Glomerular endothelial cell (primary cell): Measurements from ENCODE around the gene FEM1C. TPM values are rescaled to one million over a fixed set of nuclear protein-coding genes. Genes with fewer than 3 reads are reported as not detected.
A peak's percentile ranks its signal among the peaks of the same experiment; 100 is the strongest.

Experiments
- DNase-seq: peaks from one replicate; pipeline ENCODE4 v3.0.0-alpha.2; 2011; ENCODE audit warnings: low read depth, low spot score; ENCODE audit errors: extremely low read depth
- total RNA-seq: library from RNA; depleted of rRNA; stranded (reverse); fragments of >200 nt; gene quantifications from 2 replicates; pipeline ENCODE4 v1.2.3, GENCODE V29; 2015

Gene FEM1C, protein sequence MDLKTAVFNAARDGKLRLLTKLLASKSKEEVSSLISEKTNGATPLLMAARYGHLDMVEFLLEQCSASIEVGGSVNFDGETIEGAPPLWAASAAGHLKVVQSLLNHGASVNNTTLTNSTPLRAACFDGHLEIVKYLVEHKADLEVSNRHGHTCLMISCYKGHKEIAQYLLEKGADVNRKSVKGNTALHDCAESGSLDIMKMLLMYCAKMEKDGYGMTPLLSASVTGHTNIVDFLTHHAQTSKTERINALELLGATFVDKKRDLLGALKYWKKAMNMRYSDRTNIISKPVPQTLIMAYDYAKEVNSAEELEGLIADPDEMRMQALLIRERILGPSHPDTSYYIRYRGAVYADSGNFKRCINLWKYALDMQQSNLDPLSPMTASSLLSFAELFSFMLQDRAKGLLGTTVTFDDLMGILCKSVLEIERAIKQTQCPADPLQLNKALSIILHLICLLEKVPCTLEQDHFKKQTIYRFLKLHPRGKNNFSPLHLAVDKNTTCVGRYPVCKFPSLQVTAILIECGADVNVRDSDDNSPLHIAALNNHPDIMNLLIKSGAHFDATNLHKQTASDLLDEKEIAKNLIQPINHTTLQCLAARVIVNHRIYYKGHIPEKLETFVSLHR
- 13.9 and 16.1 TPM in 2 replicates for total RNA-seq

- no peak for DNase-seq
Measured at GRCh38 chr5:115544436-115545350, at the start of gene FEM1C. Gene FEM1C (minus strand): TSS chr5:115544775. CDS start chr5:115543493, 1,282 bp downstream.

DNA sequence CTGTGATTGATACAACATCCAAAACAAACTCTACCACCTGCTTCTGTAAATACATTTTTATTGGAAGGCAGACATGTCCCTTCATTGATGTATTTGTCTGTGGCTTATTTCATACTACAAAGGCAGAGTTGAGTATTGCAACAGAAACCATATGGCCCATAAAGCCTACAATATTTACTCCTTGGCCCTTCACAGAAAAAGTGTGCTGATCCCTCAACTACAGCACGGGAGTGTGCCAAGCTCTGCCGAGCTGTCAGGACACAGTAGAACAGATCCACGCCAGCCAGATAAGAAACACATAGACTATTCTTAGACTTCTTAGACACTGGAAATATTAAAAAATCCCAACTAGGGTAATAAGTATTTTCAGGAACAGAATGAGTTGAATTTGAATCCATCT, 44.5 kb upstream of the FEM1C start:
- DNase-seq = no peak

DNA sequence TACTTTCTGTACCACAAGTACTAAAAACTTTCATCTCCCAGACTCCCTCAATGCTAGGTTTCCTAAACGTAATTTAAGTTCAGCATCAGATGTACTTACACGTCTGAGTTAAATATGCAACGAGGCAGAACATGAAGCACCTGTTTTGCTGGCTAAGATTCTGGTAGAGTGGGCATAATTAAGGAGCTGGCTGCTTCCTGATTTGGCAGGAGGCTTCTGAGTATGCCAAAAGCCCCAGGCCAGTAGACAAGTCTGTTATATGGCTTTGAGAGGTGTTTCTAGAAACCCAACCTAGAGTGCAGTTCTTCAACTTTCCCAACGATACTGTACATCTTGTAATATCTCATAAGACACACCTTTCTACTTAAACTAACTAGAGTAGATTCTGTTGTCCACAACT, 44.1 kb upstream of the FEM1C start:
- DNase-seq = no peak

- DNase-seq = no peak
Measured at GRCh38 chr5:115586525-115587146, 42.1 kb upstream of the FEM1C start.

DNA sequence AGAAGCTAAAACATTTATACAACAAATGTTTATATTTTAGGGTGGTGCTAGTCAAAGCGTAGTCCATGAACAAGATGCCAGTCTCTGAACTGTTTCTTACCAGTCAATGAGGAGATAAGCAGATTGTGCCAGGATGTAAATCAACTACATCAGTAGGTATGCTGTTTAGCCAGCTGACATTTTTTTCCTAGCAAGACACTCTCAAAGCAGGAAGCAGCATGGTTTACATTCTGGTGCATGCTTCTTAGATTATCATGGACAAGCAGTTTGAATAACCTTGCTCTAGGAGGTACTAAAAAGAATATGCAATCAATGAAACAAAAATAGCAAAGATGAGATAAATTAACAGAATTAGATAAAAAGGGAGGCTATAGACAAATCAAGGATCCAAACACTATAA, 40.7 kb upstream of the FEM1C start:
- DNase-seq = no peak

DNA sequence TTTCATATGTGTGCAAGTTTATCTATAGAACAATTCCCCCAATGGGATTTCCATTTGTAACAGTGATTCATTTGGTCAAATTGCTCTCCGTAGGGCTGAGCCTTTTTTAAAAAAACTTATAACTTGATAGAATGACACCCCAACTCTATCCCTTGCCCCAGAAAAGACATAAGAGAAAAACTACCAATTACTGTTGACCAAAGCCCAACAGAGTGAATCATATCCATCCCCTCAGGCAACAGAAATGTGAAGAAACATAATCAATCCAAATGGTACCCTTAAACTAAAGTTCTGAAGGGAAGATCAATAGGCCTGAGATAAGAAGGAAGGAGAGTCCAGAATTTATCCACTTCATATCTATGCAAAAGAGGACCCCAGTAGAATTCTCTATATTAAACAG, 39.9 kb upstream of the FEM1C start:
- DNase-seq = no peak

DNA sequence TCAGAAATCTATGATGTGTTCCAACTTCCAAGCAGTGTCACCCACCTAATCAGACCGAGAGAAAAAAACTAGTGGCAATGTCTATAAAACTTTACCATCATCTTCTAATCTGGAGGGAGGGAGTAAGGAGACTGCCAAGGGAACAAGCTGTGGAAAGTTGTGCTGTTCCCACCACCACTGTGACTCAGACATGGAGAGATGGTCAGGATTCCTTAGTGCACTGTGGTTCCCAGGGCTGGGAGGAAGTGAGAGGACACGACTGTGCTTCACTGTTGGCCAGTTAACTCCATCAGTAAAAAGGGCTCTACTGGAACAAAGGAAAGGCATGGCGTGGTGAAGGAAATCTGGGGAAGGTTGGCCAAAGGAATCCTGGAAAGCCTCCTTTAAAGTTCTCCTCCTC, 38.9 kb upstream of the FEM1C start:
- DNase-seq = peak; percentile 67

DNA sequence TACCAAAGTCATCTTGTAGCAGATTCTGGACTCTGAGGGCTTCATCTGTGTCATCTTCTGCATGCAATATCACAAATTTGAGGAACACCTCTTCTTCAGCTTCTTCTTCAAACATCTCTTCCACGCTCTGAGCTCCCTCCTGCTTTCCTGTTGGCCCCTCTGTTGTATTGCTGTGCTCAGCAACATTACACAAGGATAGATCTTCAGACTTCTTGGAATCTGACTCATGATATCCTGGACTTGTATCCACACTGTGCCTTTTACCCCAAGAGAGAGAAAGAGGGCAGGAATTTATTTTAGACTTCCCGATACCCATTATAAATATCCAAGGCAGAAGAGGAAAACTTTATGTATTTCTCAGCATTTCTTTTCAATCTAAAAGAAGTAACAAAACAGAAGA, 36.4 kb upstream of the FEM1C start:
- no peak for DNase-seq

DNA sequence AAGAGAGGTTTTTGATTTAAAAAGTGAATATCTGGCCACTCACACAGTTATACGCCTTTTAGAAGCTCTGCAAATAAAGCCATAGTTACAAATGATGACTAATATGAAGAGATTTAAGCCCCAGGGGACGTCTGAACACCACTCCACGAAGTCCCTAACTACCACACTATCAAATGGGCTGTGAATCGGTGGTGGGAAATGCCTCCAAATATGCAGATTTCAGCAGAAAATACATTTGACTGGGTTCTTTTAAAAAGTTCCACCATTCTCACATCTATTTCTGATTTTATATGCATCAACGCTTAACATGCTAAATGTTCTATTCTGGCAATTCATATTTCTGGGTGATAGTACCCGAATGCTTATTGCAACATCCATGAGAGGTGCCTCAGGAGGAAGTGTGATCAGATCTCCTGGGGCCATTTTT, 35.2 kb upstream of the FEM1C start:
- no peak for DNase-seq

DNA sequence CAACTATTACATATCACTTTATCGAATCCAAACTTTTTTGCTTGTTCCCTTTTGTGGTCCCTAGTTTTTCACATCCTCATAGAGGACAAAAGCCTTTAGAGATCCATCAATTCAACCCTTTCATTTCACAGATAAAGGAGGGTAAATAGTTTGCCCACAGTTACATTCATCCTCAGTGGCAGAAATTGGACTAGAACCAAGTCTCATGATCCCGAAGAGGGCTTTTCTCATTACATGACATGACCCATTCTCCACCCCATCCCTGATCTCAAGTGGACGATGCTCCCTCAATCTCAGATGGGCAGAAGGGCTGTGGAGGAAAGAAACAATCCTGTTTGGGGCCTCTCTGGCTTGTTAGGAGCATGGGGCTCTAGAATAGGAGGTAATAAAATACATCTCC, 34.6 kb upstream of the FEM1C start:
- no peak for DNase-seq

DNA sequence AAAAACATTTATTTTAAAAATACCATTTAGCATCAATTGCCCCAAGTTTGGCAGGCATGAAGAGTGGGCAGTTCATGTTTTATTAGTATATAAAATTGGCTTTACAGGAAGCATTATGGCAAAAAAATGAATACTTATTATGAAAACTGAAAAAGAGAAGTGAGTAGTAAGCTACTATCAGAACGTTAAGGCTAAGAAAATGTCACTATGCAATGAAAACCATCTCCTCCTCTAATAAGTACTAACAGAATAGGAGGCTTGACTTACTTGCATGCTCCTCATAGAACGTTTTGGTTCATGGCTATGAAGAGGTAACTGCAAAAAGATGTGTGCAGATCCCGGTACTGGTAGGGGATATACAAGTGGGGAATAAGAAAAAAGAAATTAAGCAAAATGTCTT, 34.1 kb upstream of the FEM1C start:
- no peak for DNase-seq

DNA sequence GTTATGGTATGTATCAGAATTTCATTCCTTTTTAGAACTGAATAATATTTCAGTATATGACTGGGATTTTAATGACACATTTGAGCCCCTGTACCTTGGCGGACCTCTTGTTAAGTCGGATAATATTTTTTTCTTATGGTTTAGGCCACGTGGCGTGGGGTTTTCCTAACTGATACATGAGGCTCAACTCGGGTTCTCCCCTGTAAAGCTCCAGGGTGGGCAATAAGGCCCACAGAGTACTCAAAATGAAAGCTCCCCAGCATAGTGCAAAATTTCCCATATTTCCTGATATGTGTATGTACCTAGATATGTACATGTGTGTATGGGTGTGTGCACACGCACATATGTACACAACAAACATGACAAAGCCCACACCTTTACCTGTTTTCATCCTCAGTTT, 33.2 kb upstream of the FEM1C start:
- DNase-seq = no peak

GRCh38 chr5:115577329-115577728, 32.8 kb upstream of the FEM1C start:
- no peak for DNase-seq

DNA sequence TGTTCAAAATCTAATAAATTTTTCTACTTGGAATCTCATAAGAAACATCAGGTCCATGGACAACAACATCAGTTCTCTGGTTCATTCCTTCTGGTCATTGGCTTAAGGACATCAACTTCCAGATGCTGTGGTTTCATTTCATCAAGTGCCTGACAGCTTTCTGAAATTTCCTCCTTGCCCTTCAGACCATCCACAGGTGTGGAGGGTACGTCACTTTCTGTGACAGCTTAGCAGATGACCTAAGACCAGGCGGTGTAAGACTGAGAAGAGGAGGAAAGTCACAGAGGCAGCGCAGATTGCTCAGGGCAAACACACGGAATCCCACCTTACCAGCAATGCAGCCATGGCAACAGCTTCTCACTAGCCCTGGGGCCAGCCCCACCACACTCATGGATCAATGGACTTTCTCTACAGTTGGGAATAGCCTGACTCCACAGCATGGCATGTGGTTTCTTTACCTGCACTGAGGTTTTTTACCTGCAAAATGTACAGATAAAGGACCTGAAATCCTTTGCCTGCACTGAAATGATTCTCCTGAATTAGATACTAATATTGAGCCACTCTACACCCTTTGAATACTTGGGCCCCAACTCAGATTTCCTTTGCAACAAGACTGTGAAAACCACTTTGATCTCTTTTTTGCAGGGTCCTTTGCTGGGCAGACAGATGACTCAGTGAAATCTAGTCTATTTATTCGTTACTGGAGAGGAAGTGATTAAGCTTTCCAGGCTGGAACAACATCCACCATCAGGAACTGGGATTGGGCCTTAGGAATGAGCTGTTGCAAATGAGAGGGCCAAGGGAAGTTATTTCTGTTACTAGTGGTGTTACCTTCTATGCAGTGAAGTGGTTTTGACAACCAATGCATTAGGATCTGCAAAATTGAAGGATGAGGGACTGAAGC, 30.8 kb upstream of the FEM1C start:
- DNase-seq = peak; percentile 92

- DNase-seq = no peak
Measured at GRCh38 chr5:115573133-115573532, 28.6 kb upstream of the FEM1C start.

DNA sequence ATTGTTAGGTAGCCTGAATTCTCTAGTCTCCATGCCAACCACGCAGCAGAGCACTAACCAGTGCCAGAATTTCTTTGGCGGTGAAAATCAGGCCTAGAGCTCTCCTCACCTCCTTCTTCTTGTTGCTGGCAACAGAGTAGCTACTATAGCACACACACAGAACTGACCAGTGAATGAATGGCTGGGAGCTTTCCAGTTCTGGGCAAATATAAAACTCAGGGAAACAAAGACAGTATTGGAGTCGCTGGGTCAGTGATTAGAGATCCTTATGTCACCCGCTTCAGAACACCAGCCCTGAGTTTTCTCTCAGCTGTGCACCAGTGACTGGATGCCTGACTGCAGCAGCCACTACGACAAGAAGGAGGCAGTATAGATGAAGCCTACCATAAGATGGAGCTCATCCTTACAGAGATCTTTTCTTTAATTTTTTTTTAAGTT, 26.9 kb upstream of the FEM1C start:
- DNase-seq = no peak

DNA sequence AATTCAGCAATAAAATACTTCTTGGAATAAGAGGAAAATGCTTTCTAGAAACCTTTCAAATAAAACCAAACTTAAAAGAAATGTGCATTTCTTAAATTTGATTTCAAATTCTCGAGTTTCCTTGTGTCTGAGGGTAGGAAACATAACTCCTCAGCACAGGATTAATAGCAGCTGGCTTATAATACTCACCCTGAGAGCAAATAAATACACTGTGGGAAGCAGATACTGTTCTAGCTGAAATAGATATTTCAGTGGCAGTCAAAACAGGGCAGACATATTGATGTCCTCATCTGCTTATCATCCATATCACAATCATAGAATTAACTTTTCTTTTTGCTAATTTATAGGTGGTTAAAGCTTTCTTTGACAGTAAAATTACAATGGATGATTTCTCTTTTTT, 24.1 kb upstream of the FEM1C start:
- no peak for DNase-seq

DNA sequence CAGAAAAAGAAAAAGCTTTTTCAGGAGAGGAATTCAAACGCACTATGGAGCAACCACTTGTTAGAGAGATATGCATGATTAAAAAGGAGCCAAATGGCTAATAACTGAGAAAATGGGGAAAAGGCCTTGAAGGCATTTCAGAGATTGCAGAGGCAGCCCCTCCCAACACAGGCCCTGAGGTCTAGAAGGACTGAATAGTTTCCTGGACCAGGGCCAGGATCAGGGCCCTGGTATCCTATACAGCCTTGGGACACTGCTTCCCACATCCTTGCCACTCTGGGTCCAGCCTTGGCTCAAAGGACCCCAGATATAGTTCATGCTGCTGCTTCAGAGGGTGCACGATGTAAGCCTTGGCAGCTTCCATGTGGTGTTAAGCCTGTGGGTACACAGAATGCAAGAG, 20.7 kb upstream of the FEM1C start:
- DNase-seq = no peak

DNA sequence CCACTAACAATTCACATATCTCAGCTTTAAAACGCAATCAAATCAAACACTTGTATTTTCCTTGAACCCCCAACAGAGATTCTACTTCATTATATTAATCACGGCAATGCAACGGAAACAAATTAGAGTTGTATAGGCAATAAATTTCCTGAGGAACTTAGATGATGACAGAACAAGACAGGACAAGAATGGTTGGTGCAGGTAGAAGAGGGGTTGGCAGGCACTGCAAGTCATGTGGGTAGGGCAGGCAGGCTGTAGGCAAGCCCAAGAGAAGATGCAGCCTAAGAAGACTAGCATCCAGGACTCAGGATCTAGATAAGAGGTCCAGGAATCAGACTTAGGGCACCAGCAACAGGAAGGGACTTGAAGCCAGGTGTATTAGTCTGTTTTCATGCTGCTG, 16.6 kb upstream of the FEM1C start:
- DNase-seq = no peak

GRCh38 chr5:115559524-115559923, 14.9 kb upstream of the FEM1C start:
- no peak for DNase-seq
